GM06990 (cell line): ENCODE results near the gene EPAS1.

Source experiments
- DNase-seq: peaks from one replicate; pipeline ENCODE4 v3.0.0-alpha.2; 2011; ENCODE audit not compliant: insufficient read length; ENCODE audit errors: extremely low read depth
- H3K27me3 ChIP-seq: replicated peaks from 2 replicates; pipeline ENCODE4 v1.6.0; 2011; ENCODE audit warnings: low read length; ENCODE audit not compliant: control insufficient read depth, insufficient read depth
- H3K36me3 ChIP-seq: 2 replicates; pipeline ENCODE4 v1.5.1; 2011; ENCODE audit warnings: low read length; ENCODE audit not compliant: control insufficient read depth, insufficient read depth
- H3K4me3 ChIP-seq: replicated peaks from 2 replicates; pipeline ENCODE4 v1.5.1; 2011; ENCODE audit warnings: low read depth, mild to moderate bottlenecking, control low read depth, low read length
- TF ChIP-seq, protein P1 (sequence below): IDR thresholded peaks from 2 replicates; pipeline ENCODE4 v1.5.1; 2011; ENCODE audit warnings: low read length, control low read depth, mild to moderate bottlenecking, inconsistent platforms; ENCODE audit not compliant: insufficient read depth, poor library complexity, severe bottlenecking

Gene EPAS1

GRCh38 chr2:46296840-46297545, at the start of gene EPAS1:
TSS of gene EPAS1 (plus strand) at chr2:46297407. CDS start at chr2:46297912, 505 bp downstream.
- peak; percentile 83 for DNase-seq
- TF ChIP-seq, protein P1, sequence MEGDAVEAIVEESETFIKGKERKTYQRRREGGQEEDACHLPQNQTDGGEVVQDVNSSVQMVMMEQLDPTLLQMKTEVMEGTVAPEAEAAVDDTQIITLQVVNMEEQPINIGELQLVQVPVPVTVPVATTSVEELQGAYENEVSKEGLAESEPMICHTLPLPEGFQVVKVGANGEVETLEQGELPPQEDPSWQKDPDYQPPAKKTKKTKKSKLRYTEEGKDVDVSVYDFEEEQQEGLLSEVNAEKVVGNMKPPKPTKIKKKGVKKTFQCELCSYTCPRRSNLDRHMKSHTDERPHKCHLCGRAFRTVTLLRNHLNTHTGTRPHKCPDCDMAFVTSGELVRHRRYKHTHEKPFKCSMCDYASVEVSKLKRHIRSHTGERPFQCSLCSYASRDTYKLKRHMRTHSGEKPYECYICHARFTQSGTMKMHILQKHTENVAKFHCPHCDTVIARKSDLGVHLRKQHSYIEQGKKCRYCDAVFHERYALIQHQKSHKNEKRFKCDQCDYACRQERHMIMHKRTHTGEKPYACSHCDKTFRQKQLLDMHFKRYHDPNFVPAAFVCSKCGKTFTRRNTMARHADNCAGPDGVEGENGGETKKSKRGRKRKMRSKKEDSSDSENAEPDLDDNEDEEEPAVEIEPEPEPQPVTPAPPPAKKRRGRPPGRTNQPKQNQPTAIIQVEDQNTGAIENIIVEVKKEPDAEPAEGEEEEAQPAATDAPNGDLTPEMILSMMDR: no peak
- H3K4me3 ChIP-seq: peak within 1 kb of the TSS; percentile 56
- H3K36me3 ChIP-seq: no peaks in the 10 kb centered on the region
- peaks cover 7% of the 10 kb centered on the region; the same call in 1 of the 2 replicates for H3K27me3 ChIP-seq

- no peak for DNase-seq
- Histone ChIP-seq H3K36me3 (no peaks in the 10 kb centered on the region), H3K4me3 (no peak overlapping the region), H3K27me3 (no peaks in the 10 kb centered on the region)
- TF ChIP-seq, protein P1: no peak
These were observed 49.0 kb upstream of the EPAS1 start for GRCh38 chr2:46248171-46248570.

GRCh38 chr2:46249654-46250053, 47.6 kb upstream of the EPAS1 start:
- H3K4me3 ChIP-seq: no peak overlapping the region
- no peaks in the 10 kb centered on the region for H3K27me3 ChIP-seq
- no peak for DNase-seq
- H3K36me3 ChIP-seq: no peaks in the 10 kb centered on the region
- TF ChIP-seq, protein P1: no peak

DNA sequence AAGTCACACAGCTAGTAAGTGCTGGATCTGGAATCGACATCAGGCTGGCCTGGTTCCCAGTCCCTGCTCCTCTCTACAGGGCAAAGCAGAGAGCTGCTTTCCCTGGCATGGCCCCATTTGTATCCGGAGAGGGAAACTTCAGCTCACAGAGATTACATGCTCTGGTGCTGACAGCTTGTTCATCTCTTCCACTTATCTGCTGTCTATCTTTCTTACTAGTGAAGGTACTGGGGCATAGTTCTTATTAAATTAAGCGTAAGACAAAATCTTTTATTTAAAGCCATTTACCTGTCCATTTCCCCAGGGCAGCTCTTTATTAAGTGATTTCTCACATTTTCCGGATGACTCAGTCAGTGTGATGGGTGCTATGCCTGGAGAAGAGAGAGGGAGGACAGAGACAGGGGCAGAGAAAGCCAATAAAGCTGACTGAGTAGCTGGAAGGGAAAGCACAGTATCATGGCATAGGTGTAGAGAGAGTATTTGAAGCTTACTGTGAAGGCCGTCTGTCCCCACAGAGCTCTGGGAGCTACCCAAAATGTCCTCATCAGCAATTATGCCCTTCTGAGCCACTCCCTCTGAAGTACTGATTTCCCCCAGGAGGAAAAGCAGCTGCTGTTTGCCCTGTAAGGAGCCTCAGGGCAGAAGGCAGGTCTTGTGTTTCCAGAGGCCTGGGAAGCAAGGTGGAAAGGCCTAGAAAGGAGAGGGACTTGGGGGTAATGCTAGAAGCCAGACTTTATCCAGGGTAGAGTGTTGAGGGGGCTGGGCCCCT, 44.1 kb upstream of the EPAS1 start:
- TF ChIP-seq, protein P1: no peak
- DNase-seq: no peak
- no peaks in the 10 kb centered on the region; the same call in none of the 2 replicates for H3K27me3 ChIP-seq
- no peak overlapping the region for H3K4me3 ChIP-seq
- no peaks in the 10 kb centered on the region for H3K36me3 ChIP-seq

DNA sequence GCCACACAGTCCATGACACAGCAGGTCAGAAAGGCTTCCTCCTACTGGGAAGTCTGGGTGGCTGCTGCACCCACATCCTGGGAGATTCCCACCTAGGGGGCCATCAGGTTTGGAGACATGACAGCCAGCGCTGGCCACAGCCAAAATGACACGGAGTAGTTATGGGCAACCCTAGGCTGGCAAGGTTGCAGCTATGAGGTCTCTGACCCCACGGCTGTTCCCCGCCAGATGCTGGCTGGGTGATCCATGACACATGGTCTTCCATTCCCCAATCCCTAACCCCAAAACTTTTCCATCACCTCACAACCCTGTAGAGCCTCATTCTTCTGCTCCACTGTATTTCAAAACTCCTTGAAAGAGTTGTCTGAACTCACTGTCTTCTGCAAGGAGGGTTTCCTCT, 42.7 kb upstream of the EPAS1 start:
- TF ChIP-seq, protein P1: no peak
- no peak overlapping the region for H3K4me3 ChIP-seq
- no peak for DNase-seq
- H3K27me3 ChIP-seq: no peaks in the 10 kb centered on the region; the same call in none of the 2 replicates
- no peaks in the 10 kb centered on the region for H3K36me3 ChIP-seq
